Liver (tissue), 9 donors: ENCODE measurements around the gene ERO1B. TPM values are rescaled to one million over a fixed set of nuclear protein-coding genes. Genes with fewer than 3 reads are reported as not detected.

Source experiments
- DNase-seq: peaks from one replicate; pipeline ENCODE4 v3.0.0-alpha.2; 2017; ENCODE audit warnings: low spot score
- H3K27ac ChIP-seq, 2 donors: one replicate each; pipeline ENCODE4 v1.7.0; 2013; ENCODE audit warnings: inconsistent platforms in 2 of 2, low read length in 2 of 2, control low read depth in 1 of 2, low read depth in 1 of 2, mild to moderate bottlenecking in 1 of 2
- H3K27me3 ChIP-seq, 4 donors: one replicate each; pipeline versions ENCODE4 v1.6.1 to v1.7.0; 2013; ENCODE audit warnings: low read length in 3 of 4, inconsistent platforms in 1 of 4, mild to moderate bottlenecking in 1 of 4, moderate library complexity in 1 of 4; ENCODE audit not compliant: control insufficient read depth in 4 of 4, insufficient read depth in 4 of 4
- H3K36me3 ChIP-seq, 4 donors: one replicate each; pipeline versions ENCODE4 v1.6.1 to v1.7.0; 2013; ENCODE audit warnings: low read length in 3 of 4, mild to moderate bottlenecking in 3 of 4, low read depth in 1 of 4, moderate library complexity in 1 of 4; ENCODE audit not compliant: control insufficient read depth in 4 of 4, insufficient read depth in 3 of 4
- H3K4me1 ChIP-seq, 4 donors: one replicate each; pipeline versions ENCODE4 v1.6.1 to v1.7.0; 2013; ENCODE audit warnings: low read length in 3 of 4, mild to moderate bottlenecking in 3 of 4, moderate library complexity in 1 of 4; ENCODE audit not compliant: control insufficient read depth in 4 of 4, insufficient read depth in 4 of 4
- H3K4me3 ChIP-seq, 3 donors: one replicate each; pipeline versions ENCODE4 v1.6.1 to v1.7.0; 2013; ENCODE audit warnings: low read length in 3 of 3, control low read depth in 1 of 3, low read depth in 1 of 3, mild to moderate bottlenecking in 1 of 3
- H3K9ac ChIP-seq, 2 donors: one replicate each; pipeline ENCODE4 v1.7.0; 2013; ENCODE audit warnings: low read length in 2 of 2, mild to moderate bottlenecking in 2 of 2, moderate library complexity in 2 of 2, control low read depth in 1 of 2, low read depth in 1 of 2
- H3K9me3 ChIP-seq, 4 donors: one replicate each; pipeline versions ENCODE4 v1.6.1 to v1.7.0; 2013; ENCODE audit warnings: low read length in 3 of 4; ENCODE audit not compliant: control insufficient read depth in 4 of 4
- CTCF ChIP-seq: fragments of 150-350 bp; IDR thresholded peaks from 2 replicates; pipeline ENCODE4 v1.5.1; 2017; ENCODE audit warnings: improper control_type of control experiment, low read depth, low read length; ENCODE audit not compliant: missing input control
- EGR1 ChIP-seq, 2 donors: IDR thresholded peaks; 2 replicates each; pipeline ENCODE4 v1.6.1; 2016 to 2018; ENCODE audit warnings: antibody characterized with exemption in 2 of 2, low read depth in 2 of 2
- FOXA1 ChIP-seq: IDR thresholded peaks from 2 replicates; pipeline ENCODE4 v1.6.1; 2016; ENCODE audit warnings: antibody characterized with exemption
- FOXA2 ChIP-seq: IDR thresholded peaks from 2 replicates; pipeline ENCODE4 v1.6.1; 2016; ENCODE audit warnings: antibody characterized with exemption
- GABPA ChIP-seq, 2 donors: IDR thresholded peaks in 1 of 2; conservative IDR thresholded peaks in 1 of 2; 2 replicates each; pipeline ENCODE4 v1.6.1; 2016; ENCODE audit warnings: antibody characterized with exemption in 2 of 2, mild to moderate bottlenecking in 1 of 2, moderate library complexity in 1 of 2
- HNF4A ChIP-seq, 2 donors: conservative IDR thresholded peaks; 2 replicates each; pipeline ENCODE4 v1.6.1; 2016; ENCODE audit warnings: antibody characterized with exemption in 2 of 2, mild to moderate bottlenecking in 2 of 2
- HNF4G ChIP-seq: IDR thresholded peaks from 2 replicates; pipeline ENCODE4 v1.6.1; 2016; ENCODE audit warnings: antibody characterized with exemption
- JUND ChIP-seq, 2 donors: IDR thresholded peaks; 2 replicates each; pipeline ENCODE4 v1.6.1; 2016; ENCODE audit warnings: antibody characterized with exemption in 2 of 2
- MAX ChIP-seq: IDR thresholded peaks from 2 replicates; pipeline ENCODE4 v1.6.1; 2016; ENCODE audit warnings: antibody characterized with exemption
- NR2F2 ChIP-seq: IDR thresholded peaks from 2 replicates; pipeline ENCODE4 v1.6.1; 2016; ENCODE audit warnings: antibody characterized with exemption
- RAD21 ChIP-seq, 2 donors: IDR thresholded peaks; 2 replicates each; pipeline ENCODE4 v1.6.1; 2016; ENCODE audit warnings: antibody characterized with exemption in 2 of 2, mild to moderate bottlenecking in 2 of 2
- RXRA ChIP-seq, 2 donors: IDR thresholded peaks; 2 replicates each; pipeline ENCODE4 v1.6.1; 2017 to 2018; ENCODE audit warnings: antibody characterized with exemption in 2 of 2, mild to moderate bottlenecking in 1 of 2
- SP1 ChIP-seq: IDR thresholded peaks from 2 replicates; pipeline ENCODE4 v1.6.1; 2018; ENCODE audit warnings: antibody characterized with exemption, mild to moderate bottlenecking
- TAF1 ChIP-seq: conservative IDR thresholded peaks from 2 replicates; pipeline ENCODE4 v1.6.1; 2016; ENCODE audit warnings: antibody characterized with exemption, mild to moderate bottlenecking
- YY1 ChIP-seq: IDR thresholded peaks from 2 replicates; pipeline ENCODE4 v1.6.1; 2016; ENCODE audit warnings: antibody characterized with exemption, mild to moderate bottlenecking
- WGBS: extraction: QIAGEN DNeasy Blood & Tissue Kit; methylation state at CpG from one replicate; pipeline ENCODE4 v1.1.7; 2013; 5-methylcytosine and 5-hydroxymethylcytosine counted together
- polyA plus RNA-seq, 2 donors: library from polyadenylated mRNA; stranded (reverse) in 1 of 2; unstranded in 1 of 2; fragments of 200-250 nt in 1 of 2; fragments of >200 nt in 1 of 2; fragmentation: Nextera tagmentation in 1 of 2; extraction: Ambion mirVana in 1 of 2; gene quantifications; one replicate each; pipeline versions ENCODE4 v1.2.1 to v1.2.3, GENCODE V29; 2013 to 2015
- total RNA-seq, 2 donors: library from RNA; depleted of rRNA; stranded (reverse); fragments of >200 nt; gene quantifications; one replicate each; pipeline ENCODE4 v1.2.3, GENCODE V29; 2014
- TF ChIP-seq, protein P1 (sequence below): IDR thresholded peaks from 2 replicates; pipeline ENCODE4 v1.6.1; 2016; ENCODE audit warnings: antibody characterized with exemption, mild to moderate bottlenecking
- TF ChIP-seq, protein P2 (sequence below): IDR thresholded peaks from 2 replicates; pipeline ENCODE4 v1.6.1; 2016; ENCODE audit warnings: antibody characterized with exemption
- TF ChIP-seq, protein P3 (sequence below): IDR thresholded peaks from 2 replicates; pipeline ENCODE4 v1.6.1; 2016; ENCODE audit warnings: antibody characterized with exemption
- donor health status: healthy.
- donor health status: healthy.
- donor health status: healthy.
- donor health status: healthy.
- donor health status: healthy.

The ERO1B gene
- total and polyA plus RNA-seq, 4 donors, result 5.5 to 22.9 (median 8.9) TPM

- Histone ChIP-seq H3K36me3 (peaks cover 0 to 4% (median 1%) of the 10 kb centered on the region in 4 donors), H3K4me1 (peaks cover 0 to 3% (median 0%) of the 10 kb centered on the region in 4 donors), H3K27ac (no peak overlapping the region), H3K9ac (no peak overlapping the region), H3K27me3 (no peaks in the 10 kb centered on the region), H3K4me3 (no peak overlapping the region), H3K9me3 (no peaks in the 10 kb centered on the region)
- WGBS, result 98% methylated on average over 6 of the region's 6 CpGs
- no peak for TF ChIP-seq RXRA (IDR thresholded peaks at IDR 0.05)
- TF ChIP-seq, protein P1, sequence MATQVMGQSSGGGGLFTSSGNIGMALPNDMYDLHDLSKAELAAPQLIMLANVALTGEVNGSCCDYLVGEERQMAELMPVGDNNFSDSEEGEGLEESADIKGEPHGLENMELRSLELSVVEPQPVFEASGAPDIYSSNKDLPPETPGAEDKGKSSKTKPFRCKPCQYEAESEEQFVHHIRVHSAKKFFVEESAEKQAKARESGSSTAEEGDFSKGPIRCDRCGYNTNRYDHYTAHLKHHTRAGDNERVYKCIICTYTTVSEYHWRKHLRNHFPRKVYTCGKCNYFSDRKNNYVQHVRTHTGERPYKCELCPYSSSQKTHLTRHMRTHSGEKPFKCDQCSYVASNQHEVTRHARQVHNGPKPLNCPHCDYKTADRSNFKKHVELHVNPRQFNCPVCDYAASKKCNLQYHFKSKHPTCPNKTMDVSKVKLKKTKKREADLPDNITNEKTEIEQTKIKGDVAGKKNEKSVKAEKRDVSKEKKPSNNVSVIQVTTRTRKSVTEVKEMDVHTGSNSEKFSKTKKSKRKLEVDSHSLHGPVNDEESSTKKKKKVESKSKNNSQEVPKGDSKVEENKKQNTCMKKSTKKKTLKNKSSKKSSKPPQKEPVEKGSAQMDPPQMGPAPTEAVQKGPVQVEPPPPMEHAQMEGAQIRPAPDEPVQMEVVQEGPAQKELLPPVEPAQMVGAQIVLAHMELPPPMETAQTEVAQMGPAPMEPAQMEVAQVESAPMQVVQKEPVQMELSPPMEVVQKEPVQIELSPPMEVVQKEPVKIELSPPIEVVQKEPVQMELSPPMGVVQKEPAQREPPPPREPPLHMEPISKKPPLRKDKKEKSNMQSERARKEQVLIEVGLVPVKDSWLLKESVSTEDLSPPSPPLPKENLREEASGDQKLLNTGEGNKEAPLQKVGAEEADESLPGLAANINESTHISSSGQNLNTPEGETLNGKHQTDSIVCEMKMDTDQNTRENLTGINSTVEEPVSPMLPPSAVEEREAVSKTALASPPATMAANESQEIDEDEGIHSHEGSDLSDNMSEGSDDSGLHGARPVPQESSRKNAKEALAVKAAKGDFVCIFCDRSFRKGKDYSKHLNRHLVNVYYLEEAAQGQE, result no peak
- no peak for TF ChIP-seq FOXA1
- TF ChIP-seq RAD21 (IDR thresholded peaks at IDR 0.05), result no peak
- TF ChIP-seq SP1, result no peak
- no peak for TF ChIP-seq NR2F2
- TF ChIP-seq HNF4G, result no peak
- no peak for TF ChIP-seq MAX
- TF ChIP-seq HNF4A (conservative IDR thresholded peaks at IDR 0.05), result no peak
- TF ChIP-seq, protein P2, sequence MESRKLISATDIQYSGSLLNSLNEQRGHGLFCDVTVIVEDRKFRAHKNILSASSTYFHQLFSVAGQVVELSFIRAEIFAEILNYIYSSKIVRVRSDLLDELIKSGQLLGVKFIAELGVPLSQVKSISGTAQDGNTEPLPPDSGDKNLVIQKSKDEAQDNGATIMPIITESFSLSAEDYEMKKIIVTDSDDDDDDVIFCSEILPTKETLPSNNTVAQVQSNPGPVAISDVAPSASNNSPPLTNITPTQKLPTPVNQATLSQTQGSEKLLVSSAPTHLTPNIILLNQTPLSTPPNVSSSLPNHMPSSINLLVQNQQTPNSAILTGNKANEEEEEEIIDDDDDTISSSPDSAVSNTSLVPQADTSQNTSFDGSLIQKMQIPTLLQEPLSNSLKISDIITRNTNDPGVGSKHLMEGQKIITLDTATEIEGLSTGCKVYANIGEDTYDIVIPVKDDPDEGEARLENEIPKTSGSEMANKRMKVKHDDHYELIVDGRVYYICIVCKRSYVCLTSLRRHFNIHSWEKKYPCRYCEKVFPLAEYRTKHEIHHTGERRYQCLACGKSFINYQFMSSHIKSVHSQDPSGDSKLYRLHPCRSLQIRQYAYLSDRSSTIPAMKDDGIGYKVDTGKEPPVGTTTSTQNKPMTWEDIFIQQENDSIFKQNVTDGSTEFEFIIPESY, result no peak
- TF ChIP-seq YY1, result no peak
- no peak for TF ChIP-seq CTCF
- TF ChIP-seq JUND (IDR thresholded peaks at IDR 0.05), result no peak
- TF ChIP-seq, protein P3, sequence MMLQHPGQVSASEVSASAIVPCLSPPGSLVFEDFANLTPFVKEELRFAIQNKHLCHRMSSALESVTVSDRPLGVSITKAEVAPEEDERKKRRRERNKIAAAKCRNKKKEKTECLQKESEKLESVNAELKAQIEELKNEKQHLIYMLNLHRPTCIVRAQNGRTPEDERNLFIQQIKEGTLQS, result no peak
- TF ChIP-seq TAF1, result no peak
- no peak for TF ChIP-seq EGR1 (IDR thresholded peaks at IDR 0.05; ENCODE audit: low read depth in 2 of 2)
- no peak for TF ChIP-seq GABPA (IDR thresholded peaks at IDR 0.05 in 1 of 2, conservative IDR thresholded peaks at IDR 0.05 in 1 of 2)
- TF ChIP-seq FOXA2, result no peak
- no peak for DNase-seq
These were observed 102.1 kb downstream of the ERO1B start for GRCh38 chr1:236179634-236180033.
